A549 (cell line): ENCODE results near the gene UBA52.

Experiments
- E2F6 ChIP-seq: IDR thresholded peaks from 2 replicates; pipeline ENCODE4 v1.6.1; 2012; ENCODE audit warnings: low read depth, borderline replicate concordance
- EP300 ChIP-seq, 2 experiments: fragments of >200 bp; sonication (Bioruptor Twin); formaldehyde crosslinking; IDR thresholded peaks; 2 replicates in 1 of 2; 3 replicates in 1 of 2; pipeline ENCODE4 v1.6.1; 2016 to 2017
- JUN ChIP-seq, 2 experiments: fragments of >200 bp; sonication (Bioruptor Twin); formaldehyde crosslinking; IDR thresholded peaks; 2 replicates in 1 of 2; 3 replicates in 1 of 2; pipeline ENCODE4 v1.6.1; 2016 to 2017
- KDM5A ChIP-seq: fragments of 200-600 bp; sonication (generic); IDR thresholded peaks from 2 replicates; pipeline ENCODE4 v1.6.1; 2016; ENCODE audit warnings: antibody characterized with exemption, mild to moderate bottlenecking
- POLR2A ChIP-seq: IDR thresholded peaks from 2 replicates; pipeline ENCODE4 v1.6.1; 2012; ENCODE audit warnings: mild to moderate bottlenecking, low read length
- RAD21 ChIP-seq, 2 experiments: fragments of >200 bp in 1 of 2; sonication (Bioruptor Twin) in 1 of 2; formaldehyde crosslinking in 1 of 2; IDR thresholded peaks in 1 of 2; conservative IDR thresholded peaks in 1 of 2; 2 replicates in 1 of 2; 3 replicates in 1 of 2; pipeline ENCODE4 v1.6.1; 2012 to 2018; ENCODE audit warnings: inconsistent platforms in 1 of 2
- RCOR1 ChIP-seq: fragments of 150-350 bp; IDR thresholded peaks from 2 replicates; pipeline ENCODE4 v1.6.1; 2014; ENCODE audit warnings: antibody characterized with exemption, low read length, low read depth
- SMC3 ChIP-seq: fragments of >200 bp; sonication (Bioruptor Twin); formaldehyde crosslinking; IDR thresholded peaks from 3 replicates; pipeline ENCODE4 v1.6.1; 2018; ENCODE audit warnings: inconsistent platforms
- ZFP36 ChIP-seq: fragments of 450-650 bp; IDR thresholded peaks from 2 replicates; pipeline ENCODE4 v1.6.1; 2014; ENCODE audit warnings: borderline replicate concordance; ENCODE audit not compliant: partially characterized antibody
- TF ChIP-seq, protein P1 (sequence below): fragments of >200 bp; sonication (Bioruptor Twin); formaldehyde crosslinking; IDR thresholded peaks from 3 replicates; pipeline ENCODE4 v1.5.1; 2016
- TF ChIP-seq, protein P2 (sequence below): IDR thresholded peaks from 2 replicates; pipeline ENCODE4 v1.6.1; 2012
- TF ChIP-seq, protein P3 (sequence below): fragments of 200-600 bp; sonication (generic); IDR thresholded peaks from 2 replicates; pipeline ENCODE4 v1.6.1; 2016; ENCODE audit warnings: antibody characterized with exemption, mild to moderate bottlenecking, moderate library complexity

DNA sequence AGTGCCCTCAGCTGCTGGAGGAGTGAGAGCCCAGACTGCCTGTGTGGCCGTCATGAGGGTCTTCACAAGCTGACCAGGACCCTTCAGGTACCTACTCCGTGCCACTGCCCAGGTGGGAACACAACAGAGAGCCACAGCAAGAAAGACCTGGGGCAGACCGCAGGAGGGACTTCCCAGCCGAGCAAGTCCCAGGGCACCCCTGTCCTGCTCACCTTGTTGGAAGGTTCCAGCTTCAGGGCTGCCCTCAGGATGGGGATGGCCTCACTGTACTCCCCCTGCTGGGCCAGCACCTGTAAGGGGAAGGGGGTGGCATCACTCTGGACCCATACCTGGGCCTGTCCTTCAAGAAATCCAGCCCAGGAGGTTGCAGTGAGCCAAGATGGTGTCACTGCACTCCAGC lies 38.6 kb upstream of the UBA52 start:
- TF ChIP-seq SMC3: no peak
- no peak for TF ChIP-seq EP300 (IDR thresholded peaks at IDR 0.05)
- no peak for TF ChIP-seq POLR2A
- TF ChIP-seq, protein P1, sequence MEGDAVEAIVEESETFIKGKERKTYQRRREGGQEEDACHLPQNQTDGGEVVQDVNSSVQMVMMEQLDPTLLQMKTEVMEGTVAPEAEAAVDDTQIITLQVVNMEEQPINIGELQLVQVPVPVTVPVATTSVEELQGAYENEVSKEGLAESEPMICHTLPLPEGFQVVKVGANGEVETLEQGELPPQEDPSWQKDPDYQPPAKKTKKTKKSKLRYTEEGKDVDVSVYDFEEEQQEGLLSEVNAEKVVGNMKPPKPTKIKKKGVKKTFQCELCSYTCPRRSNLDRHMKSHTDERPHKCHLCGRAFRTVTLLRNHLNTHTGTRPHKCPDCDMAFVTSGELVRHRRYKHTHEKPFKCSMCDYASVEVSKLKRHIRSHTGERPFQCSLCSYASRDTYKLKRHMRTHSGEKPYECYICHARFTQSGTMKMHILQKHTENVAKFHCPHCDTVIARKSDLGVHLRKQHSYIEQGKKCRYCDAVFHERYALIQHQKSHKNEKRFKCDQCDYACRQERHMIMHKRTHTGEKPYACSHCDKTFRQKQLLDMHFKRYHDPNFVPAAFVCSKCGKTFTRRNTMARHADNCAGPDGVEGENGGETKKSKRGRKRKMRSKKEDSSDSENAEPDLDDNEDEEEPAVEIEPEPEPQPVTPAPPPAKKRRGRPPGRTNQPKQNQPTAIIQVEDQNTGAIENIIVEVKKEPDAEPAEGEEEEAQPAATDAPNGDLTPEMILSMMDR: no peak
- TF ChIP-seq, protein P2, sequence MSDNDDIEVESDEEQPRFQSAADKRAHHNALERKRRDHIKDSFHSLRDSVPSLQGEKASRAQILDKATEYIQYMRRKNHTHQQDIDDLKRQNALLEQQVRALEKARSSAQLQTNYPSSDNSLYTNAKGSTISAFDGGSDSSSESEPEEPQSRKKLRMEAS: no peak
- TF ChIP-seq ZFP36: no peak
- TF ChIP-seq, protein P3, sequence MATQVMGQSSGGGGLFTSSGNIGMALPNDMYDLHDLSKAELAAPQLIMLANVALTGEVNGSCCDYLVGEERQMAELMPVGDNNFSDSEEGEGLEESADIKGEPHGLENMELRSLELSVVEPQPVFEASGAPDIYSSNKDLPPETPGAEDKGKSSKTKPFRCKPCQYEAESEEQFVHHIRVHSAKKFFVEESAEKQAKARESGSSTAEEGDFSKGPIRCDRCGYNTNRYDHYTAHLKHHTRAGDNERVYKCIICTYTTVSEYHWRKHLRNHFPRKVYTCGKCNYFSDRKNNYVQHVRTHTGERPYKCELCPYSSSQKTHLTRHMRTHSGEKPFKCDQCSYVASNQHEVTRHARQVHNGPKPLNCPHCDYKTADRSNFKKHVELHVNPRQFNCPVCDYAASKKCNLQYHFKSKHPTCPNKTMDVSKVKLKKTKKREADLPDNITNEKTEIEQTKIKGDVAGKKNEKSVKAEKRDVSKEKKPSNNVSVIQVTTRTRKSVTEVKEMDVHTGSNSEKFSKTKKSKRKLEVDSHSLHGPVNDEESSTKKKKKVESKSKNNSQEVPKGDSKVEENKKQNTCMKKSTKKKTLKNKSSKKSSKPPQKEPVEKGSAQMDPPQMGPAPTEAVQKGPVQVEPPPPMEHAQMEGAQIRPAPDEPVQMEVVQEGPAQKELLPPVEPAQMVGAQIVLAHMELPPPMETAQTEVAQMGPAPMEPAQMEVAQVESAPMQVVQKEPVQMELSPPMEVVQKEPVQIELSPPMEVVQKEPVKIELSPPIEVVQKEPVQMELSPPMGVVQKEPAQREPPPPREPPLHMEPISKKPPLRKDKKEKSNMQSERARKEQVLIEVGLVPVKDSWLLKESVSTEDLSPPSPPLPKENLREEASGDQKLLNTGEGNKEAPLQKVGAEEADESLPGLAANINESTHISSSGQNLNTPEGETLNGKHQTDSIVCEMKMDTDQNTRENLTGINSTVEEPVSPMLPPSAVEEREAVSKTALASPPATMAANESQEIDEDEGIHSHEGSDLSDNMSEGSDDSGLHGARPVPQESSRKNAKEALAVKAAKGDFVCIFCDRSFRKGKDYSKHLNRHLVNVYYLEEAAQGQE: no peak
- TF ChIP-seq JUN (IDR thresholded peaks at IDR 0.05): no peak
- TF ChIP-seq E2F6: no peak
- no peak for TF ChIP-seq RAD21 (conservative IDR thresholded peaks at IDR 0.05 in 1 of 2, IDR thresholded peaks at IDR 0.05 in 1 of 2)
- TF ChIP-seq RCOR1: no peak
- no peak for TF ChIP-seq KDM5A
